Uterus (tissue), 4 donors: ENCODE results near the gene GAL. TPM values are rescaled to one million over a fixed set of nuclear protein-coding genes. Genes with fewer than 3 reads are reported as not detected.

ENCODE experiments used
- DNase-seq, 2 donors: peaks; one replicate each; pipeline ENCODE4 v3.0.0-alpha.2; 2019 to 2020
- H3K27ac ChIP-seq, 2 donors: fragments of 200-600 bp; sonication (generic); 1 replicate in 1 of 2; 2 replicates in 1 of 2; pipeline ENCODE4 v1.5.1; 2016 to 2018
- H3K27me3 ChIP-seq, 2 donors: fragments of 200-600 bp; sonication (generic); one replicate each; pipeline ENCODE4 v1.5.1; 2018 to 2019; ENCODE audit warnings: control low read depth in 1 of 2
- H3K36me3 ChIP-seq, 2 donors: fragments of 200-600 bp; sonication (generic); one replicate each; pipeline ENCODE4 v1.5.1; 2019; ENCODE audit warnings: control low read depth in 1 of 2
- H3K4me1 ChIP-seq, 2 donors: fragments of 200-600 bp; sonication (generic); one replicate each; pipeline ENCODE4 v1.5.1; 2018 to 2019; ENCODE audit warnings: control low read depth in 1 of 2
- H3K4me3 ChIP-seq, 2 donors: fragments of 200-600 bp; sonication (generic); 1 replicate in 1 of 2; 2 replicates in 1 of 2; pipeline ENCODE4 v1.5.1; 2018 to 2019; ENCODE audit warnings: mild to moderate bottlenecking in 1 of 2
- H3K9me3 ChIP-seq, 2 donors: fragments of 200-600 bp; sonication (generic); one replicate each; pipeline ENCODE4 v1.5.1; 2019; ENCODE audit warnings: control low read depth in 1 of 2
- POLR2A ChIP-seq, 2 donors: fragments of 450-650 bp; IDR thresholded peaks; one replicate each; pipeline ENCODE4 v1.6.1; 2016; ENCODE audit warnings: antibody characterized with exemption in 2 of 2, mild to moderate bottlenecking in 1 of 2, moderate library complexity in 1 of 2
- intact Hi-C: fragments of 100-400 bp; cut with DNase I; formaldehyde crosslinking; loops from one replicate; pipeline ENCODE4 v1.15.1; 2023; ENCODE audit warnings: low total_unique reads
- total RNA-seq, 4 donors: library from RNA; depleted of rRNA in 3 of 4; stranded (reverse); fragments of >200 nt in 3 of 4; gene quantifications; one replicate each; pipeline versions ENCODE4 v1.1.0 to v1.2.4, GENCODE V29; 2014 to 2023
- TF ChIP-seq, protein P1 (sequence below), 4 experiments: fragments of 200-600 bp in 2 of 4; fragments of 450-650 bp in 2 of 4; sonication (generic) in 2 of 4; IDR thresholded peaks; one replicate each; pipeline ENCODE4 v1.5.1; 2016 to 2019; ENCODE audit warnings: antibody characterized with exemption in 4 of 4, mild to moderate bottlenecking in 2 of 4, moderate library complexity in 1 of 4
- donor health status: DM: yes; HTN: yes; CAD: no.

Gene GAL
- total RNA-seq, 4 donors from 2014 or later: 0.41 TPM; not detected in 3

GRCh38 chr11:68685656-68686380 is 1.5 kb downstream of the GAL start:
- no peak for DNase-seq
- TF ChIP-seq, protein P1, sequence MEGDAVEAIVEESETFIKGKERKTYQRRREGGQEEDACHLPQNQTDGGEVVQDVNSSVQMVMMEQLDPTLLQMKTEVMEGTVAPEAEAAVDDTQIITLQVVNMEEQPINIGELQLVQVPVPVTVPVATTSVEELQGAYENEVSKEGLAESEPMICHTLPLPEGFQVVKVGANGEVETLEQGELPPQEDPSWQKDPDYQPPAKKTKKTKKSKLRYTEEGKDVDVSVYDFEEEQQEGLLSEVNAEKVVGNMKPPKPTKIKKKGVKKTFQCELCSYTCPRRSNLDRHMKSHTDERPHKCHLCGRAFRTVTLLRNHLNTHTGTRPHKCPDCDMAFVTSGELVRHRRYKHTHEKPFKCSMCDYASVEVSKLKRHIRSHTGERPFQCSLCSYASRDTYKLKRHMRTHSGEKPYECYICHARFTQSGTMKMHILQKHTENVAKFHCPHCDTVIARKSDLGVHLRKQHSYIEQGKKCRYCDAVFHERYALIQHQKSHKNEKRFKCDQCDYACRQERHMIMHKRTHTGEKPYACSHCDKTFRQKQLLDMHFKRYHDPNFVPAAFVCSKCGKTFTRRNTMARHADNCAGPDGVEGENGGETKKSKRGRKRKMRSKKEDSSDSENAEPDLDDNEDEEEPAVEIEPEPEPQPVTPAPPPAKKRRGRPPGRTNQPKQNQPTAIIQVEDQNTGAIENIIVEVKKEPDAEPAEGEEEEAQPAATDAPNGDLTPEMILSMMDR (IDR thresholded peaks at IDR 0.05): no peak
- no peak for TF ChIP-seq POLR2A (IDR thresholded peaks at IDR 0.05)
- Histone ChIP-seq H3K4me3 (no peak overlapping the region), H3K27ac (no peak overlapping the region), H3K36me3 (no peaks in the 10 kb centered on the region), H3K4me1 (peaks cover 0 to 11% of the 10 kb centered on the region in 2 donors), H3K27me3 (peaks cover 9 to 12% of the 10 kb centered on the region in 2 donors), H3K9me3 (no peaks in the 10 kb centered on the region)
- intact Hi-C loops: no loop called here

- Histone ChIP-seq H3K27ac (no peak overlapping the region), H3K4me3 (no peak overlapping the region), H3K27me3 (peaks cover 9 to 12% of the 10 kb centered on the region in 2 donors), H3K36me3 (no peaks in the 10 kb centered on the region), H3K9me3 (no peaks in the 10 kb centered on the region), H3K4me1 (peaks cover 0 to 11% of the 10 kb centered on the region in 2 donors)
- intact Hi-C loops: no loop called here
- no peak for DNase-seq
- TF ChIP-seq POLR2A (IDR thresholded peaks at IDR 0.05): no peak
- TF ChIP-seq, protein P1 (IDR thresholded peaks at IDR 0.05): no peak
Observed at GRCh38 chr11:68686486-68686885, 2.1 kb downstream of the GAL start.

GRCh38 chr11:68687311-68687710 is 3.0 kb downstream of the GAL start:
- no peak for DNase-seq
- Histone ChIP-seq H3K36me3 (no peaks in the 10 kb centered on the region), H3K27me3 (peaks cover 9 to 12% of the 10 kb centered on the region in 2 donors), H3K9me3 (no peaks in the 10 kb centered on the region), H3K4me3 (no peak overlapping the region), H3K27ac (no peak overlapping the region), H3K4me1 (peaks cover 0 to 11% of the 10 kb centered on the region in 2 donors)
- intact Hi-C loops: no loop called here
- TF ChIP-seq POLR2A (IDR thresholded peaks at IDR 0.05): no peak
- TF ChIP-seq, protein P1 (IDR thresholded peaks at IDR 0.05): no peak

DNA sequence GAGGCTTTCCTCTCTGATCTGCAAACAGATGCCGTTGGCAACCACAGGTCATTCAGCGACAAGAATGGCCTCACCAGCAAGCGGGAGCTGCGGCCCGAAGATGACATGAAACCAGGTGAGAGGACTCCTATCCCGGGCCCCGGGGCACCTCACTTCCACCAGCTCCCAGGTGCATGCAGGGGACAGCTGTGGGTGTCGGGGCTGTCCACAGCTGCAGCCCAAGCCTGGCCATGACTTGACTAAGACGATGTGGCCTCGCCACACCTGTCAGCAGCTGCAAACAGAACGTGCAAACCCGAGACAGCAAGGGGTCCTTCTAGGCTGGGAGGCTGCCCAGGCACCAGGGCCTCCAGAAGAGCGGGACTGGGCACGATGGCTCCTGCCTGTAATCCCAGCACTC is 3.6 kb downstream of the GAL start:
- Histone ChIP-seq H3K4me3 (no peak overlapping the region), H3K9me3 (no peaks in the 10 kb centered on the region), H3K27ac (no peak overlapping the region), H3K4me1 (peaks cover 0 to 11% of the 10 kb centered on the region in 2 donors), H3K27me3 (peaks cover 9 to 12% of the 10 kb centered on the region in 2 donors), H3K36me3 (no peaks in the 10 kb centered on the region)
- DNase-seq: no peak
- intact Hi-C loops: no loop called here
- TF ChIP-seq POLR2A (IDR thresholded peaks at IDR 0.05): no peak
- TF ChIP-seq, protein P1 (IDR thresholded peaks at IDR 0.05): no peak

DNA sequence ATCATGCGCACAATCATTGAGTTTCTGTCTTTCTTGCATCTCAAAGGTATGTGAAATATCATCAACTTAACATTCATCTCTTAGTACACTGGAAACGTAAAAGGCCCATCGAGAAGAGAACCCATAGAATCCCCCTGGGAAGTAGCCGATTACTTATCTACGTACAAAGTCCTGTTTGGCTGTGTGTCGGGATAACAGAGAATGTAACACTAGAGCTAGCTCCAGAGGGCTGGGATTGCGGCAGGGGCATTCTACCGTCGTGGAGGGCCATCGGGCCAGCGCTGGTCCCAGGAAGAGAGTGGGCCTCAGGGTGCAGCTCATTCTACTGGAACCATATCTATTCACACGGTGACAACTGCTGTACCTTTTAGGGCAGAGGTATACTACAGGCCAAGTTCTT is 4.5 kb downstream of the GAL start:
- H3K9me3 ChIP-seq: no peaks in the 10 kb centered on the region
- TF ChIP-seq, protein P1 (IDR thresholded peaks at IDR 0.05): no peak
- no peak for TF ChIP-seq POLR2A (IDR thresholded peaks at IDR 0.05)
- intact Hi-C loops: no loop called here
- H3K36me3 ChIP-seq: no peaks in the 10 kb centered on the region
- peaks cover 9 to 12% of the 10 kb centered on the region in 2 donors for H3K27me3 ChIP-seq
- DNase-seq: no peak
- H3K27ac ChIP-seq: no peak overlapping the region
- H3K4me1 ChIP-seq: peaks cover 0 to 11% of the 10 kb centered on the region in 2 donors
- no peak overlapping the region for H3K4me3 ChIP-seq
